ENCODE measurements around the gene LSS. TPM values are rescaled to one million over a fixed set of nuclear protein-coding genes. Genes with fewer than 3 reads are reported as not detected.

LSS gene
- total and polyA plus RNA-seq, 2 of the 8 experiments (the other 6 are each of a cell fraction or from before 2014, with no cell fraction given): 96.1 to 123 TPM

GRCh38 chr21:46145159-46145839, 83.3 kb downstream of the LSS start:
- POLR2A ChIA-PET (ENCODE audit: partially characterized antibody): no interaction called here
- Histone ChIP-seq H3K27ac (ENCODE audit: low read depth, low read length) (no peak overlapping the region), H2AK5ac (ENCODE audit: low read depth, low read length) (no peak overlapping the region), H4K20me1 (replicated peaks in 1 of 2; ENCODE audit: control insufficient read depth in 1 of 2, insufficient read depth in 2 of 2, low read length in 2 of 2) (no peaks in the 10 kb centered on the region), H3K9me3 (ENCODE audit: insufficient read depth in 2 of 2, low read depth in 1 of 2, low read length in 1 of 2) (peaks cover 0 to 8% of the 10 kb centered on the region in 2 experiments; a peak in 1 of 4 replicates), H3K18ac (ENCODE audit: extremely low read depth, low read length) (no peak overlapping the region; the same call in 1 of the 2 replicates), H2BK20ac (ENCODE audit: low read length) (no peak overlapping the region), H3K14ac (ENCODE audit: insufficient read length) (no peak overlapping the region), H3K4me2 (ENCODE audit: insufficient read depth in 1 of 2, low read depth in 2 of 2, low read length in 2 of 2) (no peak overlapping the region), H3K23ac (ENCODE audit: insufficient read length) (no peak overlapping the region), H3K27me3 (replicated peaks in 1 of 4; ENCODE audit: control insufficient read depth in 3 of 4, extremely low read depth in 1 of 4, insufficient read depth in 3 of 4, low read length in 3 of 4) (peaks cover 0 to 12% (median 2%) of the 10 kb centered on the region in 4 experiments; a peak in 3 of 7 replicates), H2BK15ac (ENCODE audit: low read length) (no peak overlapping the region), H4K5ac (ENCODE audit: insufficient read length, low read depth, low read length) (no peak overlapping the region), H2BK12ac (ENCODE audit: low read depth, low read length) (no peak overlapping the region), H2AFZ (ENCODE audit: low read length) (no peak overlapping the region), H4K91ac (replicated peaks; ENCODE audit: insufficient read length, low read length) (no peak overlapping the region), H3K23me2 (ENCODE audit: low read depth, low read length) (no peaks in the 10 kb centered on the region), H3K79me2 (ENCODE audit: control insufficient read depth in 1 of 2, insufficient read depth in 2 of 2, low read length in 2 of 2) (no peaks in the 10 kb centered on the region), H2BK120ac (replicated peaks; ENCODE audit: low read depth, low read length) (no peak overlapping the region), H3K4ac (replicated peaks; ENCODE audit: insufficient read length, low read depth, low read length) (no peak overlapping the region), H3K56ac (replicated peaks; ENCODE audit: insufficient read length, low read depth, low read length) (no peak overlapping the region), H2BK5ac (ENCODE audit: low read depth, low read length) (no peak overlapping the region), H3K4me3 (ENCODE audit: extremely low read depth in 1 of 4, insufficient read depth in 2 of 4, low read depth in 3 of 4, low read length in 4 of 4) (no peak overlapping the region), H4K8ac (ENCODE audit: extremely low read depth, insufficient read depth, low read length) (peak overlapping the region; percentile 12; the same call in 1 of the 2 replicates), H3K4me1 (replicated peaks in 1 of 4; ENCODE audit: control insufficient read depth in 3 of 4, insufficient read depth in 4 of 4, low read length in 3 of 4) (peaks cover 0 to 4% (median 0%) of the 10 kb centered on the region in 4 experiments; a peak in 3 of 7 replicates), H3K36me3 (ENCODE audit: control insufficient read depth in 2 of 4, insufficient read depth in 4 of 4, low read length in 3 of 4) (no peaks in the 10 kb centered on the region; a peak in 1 of 8 replicates), H3K9ac (replicated peaks in 1 of 4; ENCODE audit: extremely low read depth in 1 of 4, low read depth in 3 of 4, low read length in 3 of 4) (no peak overlapping the region), H3K79me1 (ENCODE audit: low read depth, low read length) (no peaks in the 10 kb centered on the region)
- WGBS, 2 experiments (ENCODE audit: extremely low coverage in 1 of 2, insufficient coverage in 1 of 2, insufficient read length in 1 of 2, insufficient replicate concordance in 2 of 2, low coverage in 1 of 2, low lambda C conversion rate in 2 of 2, missing lambda C conversion rate in 1 of 2): 93% methylated on average over 20 of the region's 51 CpGs; no CpG with 5 or more reads in 1 of the 2 experiments
- TF ChIP-seq GTF2F1 (IDR thresholded peaks at IDR 0.05; ENCODE audit: borderline replicate concordance, low read depth, low read length): no peak
- TF ChIP-seq TEAD4 (IDR thresholded peaks at IDR 0.05; ENCODE audit: low read depth, low read length): no peak
- no peak for TF ChIP-seq ASH2L (IDR thresholded peaks at IDR 0.05; ENCODE audit: low read length)
- no peak for TF ChIP-seq RXRA (IDR thresholded peaks at IDR 0.05; ENCODE audit: insufficient read depth, low read depth, low read length)
- no peak for TF ChIP-seq BRCA1 (IDR thresholded peaks at IDR 0.05; ENCODE audit: low read depth, low read length)
- TF ChIP-seq POU5F1 (IDR thresholded peaks at IDR 0.05; ENCODE audit: low read depth, low read length): no peak
- TF ChIP-seq KDM5A (IDR thresholded peaks at IDR 0.05; ENCODE audit: low read length): no peak
- TF ChIP-seq EGR1 (IDR thresholded peaks at IDR 0.05; ENCODE audit: borderline replicate concordance, low read depth, low read length): no peak
- no peak for TF ChIP-seq SP2 (IDR thresholded peaks at IDR 0.05; ENCODE audit: low read length)
- TF ChIP-seq CBX8 (IDR thresholded peaks at IDR 0.05; ENCODE audit: borderline replicate concordance, low read depth, low read length): no peak
- TF ChIP-seq TBP (IDR thresholded peaks at IDR 0.05; ENCODE audit: low read depth, low read length): no peak
- FAIRE-seq: no peak
- CTCF ChIA-PET (ENCODE audit: partially characterized antibody): no interaction called here
- no peak for DNase-seq (ENCODE audit: low read depth in 1 of 2, low spot score in 2 of 2)

All from H1 (cell line).